G401.6 (cell line): Measurements from ENCODE around the gene CLEC17A.
"Not testable (repeated sequence)": the region's sequence is repeated elsewhere in the genome, so short reads cannot be mapped to it uniquely, and the experiment has no call there.

Source experiments
- FAIRE-seq: peaks from 2 replicates; lab custom pipeline; 2012; peaks lifted over from hg19 to GRCh38; lab: Jason Lieb, UNC

The CLEC17A gene

GRCh38 chr19:14582894-14583340 is at the start of gene CLEC17A:
Gene CLEC17A, plus strand, starts transcription at chr19:14583084. Its CDS starts 77 bp downstream, at chr19:14583161.
- FAIRE-seq: no peak

- FAIRE-seq: no peak
These were observed 49.4 kb upstream of the CLEC17A start for GRCh38 chr19:14533450-14533849.

GRCh38 chr19:14536926-14537692 is 45.8 kb upstream of the CLEC17A start:
- FAIRE-seq: no peak

- no peak for FAIRE-seq
These were observed 42.0 kb upstream of the CLEC17A start for GRCh38 chr19:14540741-14541525.

- FAIRE-seq: not testable (repeated sequence)
These were observed 40.9 kb upstream of the CLEC17A start for GRCh38 chr19:14541979-14542378.

- FAIRE-seq: no peak
These were observed 40.1 kb upstream of the CLEC17A start for GRCh38 chr19:14542711-14543328.

GRCh38 chr19:14544047-14544446 is 38.8 kb upstream of the CLEC17A start:
- no peak for FAIRE-seq

- FAIRE-seq: no peak
These were observed 37.7 kb upstream of the CLEC17A start for GRCh38 chr19:14544977-14545715.

- no peak for FAIRE-seq
These were observed 37.2 kb upstream of the CLEC17A start for GRCh38 chr19:14545716-14546082.

- no peak for FAIRE-seq
These were observed 32.6 kb upstream of the CLEC17A start for GRCh38 chr19:14550201-14550754.

GRCh38 chr19:14551134-14552005 is 31.5 kb upstream of the CLEC17A start:
- not testable (repeated sequence) for FAIRE-seq

- FAIRE-seq: not testable (repeated sequence)
These were observed 30.9 kb upstream of the CLEC17A start for GRCh38 chr19:14552006-14552360.

GRCh38 chr19:14553042-14553938 is 29.6 kb upstream of the CLEC17A start:
- no peak for FAIRE-seq

- FAIRE-seq: no peak
These were observed 29.0 kb upstream of the CLEC17A start for GRCh38 chr19:14553939-14554243.

- FAIRE-seq: no peak
These were observed 28.5 kb upstream of the CLEC17A start for GRCh38 chr19:14554382-14554812.

- no peak for FAIRE-seq
These were observed 26.8 kb upstream of the CLEC17A start for GRCh38 chr19:14555918-14556661.

GRCh38 chr19:14556662-14557188 is 26.2 kb upstream of the CLEC17A start:
- peak; percentile 72 for FAIRE-seq

- no peak for FAIRE-seq
These were observed 24.4 kb upstream of the CLEC17A start for GRCh38 chr19:14558370-14559066.
